ENCODE results near the gene FYCO1.

Gene FYCO1

DNA sequence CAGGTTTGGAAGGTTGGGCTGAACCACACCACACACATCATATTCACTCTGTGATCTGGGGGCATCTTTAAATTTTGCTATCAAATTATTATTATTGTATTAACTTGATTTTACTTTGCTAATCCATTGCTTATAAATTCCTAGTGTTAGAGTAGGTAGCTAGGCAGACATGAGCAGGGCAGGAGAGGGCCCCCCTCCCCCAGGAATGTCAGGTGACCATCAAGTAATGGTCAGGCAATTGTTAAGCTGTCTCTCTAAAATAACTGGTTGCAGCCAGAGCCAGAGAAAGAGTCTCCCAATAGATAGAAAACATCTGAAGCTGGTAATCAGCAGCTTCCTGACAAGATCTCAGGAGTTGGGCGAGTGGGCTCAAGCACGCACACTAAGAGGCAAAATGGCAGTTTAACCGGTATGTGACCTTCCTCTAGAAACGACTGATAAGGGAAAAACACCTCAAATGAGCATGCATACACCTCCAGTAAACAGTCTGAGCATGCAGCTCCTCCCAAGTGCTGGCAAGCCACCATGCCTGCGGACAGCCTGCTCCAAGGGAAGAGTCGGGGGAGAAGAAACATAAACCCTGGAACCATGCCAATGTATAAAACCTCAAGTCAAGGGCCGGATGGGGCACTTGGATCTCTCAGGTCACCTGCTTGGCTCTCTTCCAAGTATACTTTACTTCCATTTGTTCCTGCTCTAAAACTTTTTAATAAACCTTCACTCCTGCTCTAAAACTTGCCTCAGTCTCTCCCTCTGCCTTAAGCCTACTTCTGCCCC, 55.4 kb downstream of the FYCO1 start:
- Histone ChIP-seq H3K9me3 (ENCODE audit: control insufficient read depth, low read length) (no peaks in the 10 kb centered on the region), H3K79me1 (replicated peaks; ENCODE audit: low read length, poor library complexity, severe bottlenecking) (no peaks in the 10 kb centered on the region), H3K4ac (ENCODE audit: low read depth in 1 of 2, low read length in 2 of 2) (no peak overlapping the region), H3K4me1 (ENCODE audit: control insufficient read depth, insufficient read depth, low read depth, low read length) (no peaks in the 10 kb centered on the region), H3K4me3 (ENCODE audit: insufficient read depth in 1 of 2, low read depth in 1 of 2, low read length in 2 of 2) (no peak overlapping the region), H3K14ac (ENCODE audit: low read length in 2 of 2) (no peak overlapping the region), H3K4me2 (ENCODE audit: low read length, poor library complexity, severe bottlenecking) (no peak overlapping the region), H4K91ac (ENCODE audit: low read length) (no peak overlapping the region), H3K18ac (ENCODE audit: low read depth in 1 of 2, low read length in 2 of 2) (no peak overlapping the region), H4K8ac (ENCODE audit: low read length) (no peak overlapping the region), H3K36me3 (ENCODE audit: control insufficient read depth in 1 of 2, insufficient read depth in 2 of 2, low read depth in 1 of 2, low read length in 2 of 2) (peaks cover 30 to 36% of the 10 kb centered on the region in 2 experiments), H2BK120ac (ENCODE audit: low read depth, low read length) (no peak overlapping the region), H2BK15ac (ENCODE audit: low read depth, poor library complexity, severe bottlenecking) (no peak overlapping the region), H3K27ac (ENCODE audit: low read length, poor library complexity, severe bottlenecking) (no peak overlapping the region), H3K9ac (ENCODE audit: low read length) (no peak overlapping the region), H2AK5ac (ENCODE audit: low read length, severe bottlenecking) (no peak overlapping the region), H3K27me3 (ENCODE audit: control insufficient read depth in 1 of 2, insufficient read depth in 1 of 2, low read length in 2 of 2) (no peaks in the 10 kb centered on the region), H2AFZ (ENCODE audit: low read depth, low read length) (no peak overlapping the region), H3K23ac (ENCODE audit: low read length in 2 of 2) (no peak overlapping the region), H2BK12ac (ENCODE audit: low read length in 2 of 2) (no peak overlapping the region), H2BK5ac (ENCODE audit: low read depth, low read length, poor library complexity, severe bottlenecking) (no peak overlapping the region)
- 85% methylated on average over 7 of the region's 7 CpGs for WGBS
- DNase-seq: no peak

DNA sequence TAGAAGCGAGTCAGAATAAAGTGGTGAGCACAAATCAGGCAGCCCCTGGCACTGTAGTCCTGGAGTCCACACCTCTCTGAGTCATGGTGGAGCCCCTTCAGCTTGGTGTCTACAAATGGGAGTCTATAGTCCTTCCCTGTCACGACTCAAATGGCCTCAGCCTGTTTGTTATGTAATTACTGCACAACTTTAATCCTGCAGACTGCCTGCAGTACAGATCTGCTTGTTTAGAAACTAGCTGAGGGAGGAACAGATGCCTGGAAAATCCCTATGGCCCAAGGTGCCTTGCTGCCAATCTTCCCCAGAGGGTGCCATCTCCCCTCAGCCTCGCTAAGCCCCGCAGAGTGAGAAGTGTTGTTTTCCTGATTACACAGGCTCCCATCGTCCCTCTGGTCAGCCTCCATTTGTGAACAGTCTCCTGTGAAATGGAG, 56.3 kb downstream of the FYCO1 start:
- Histone ChIP-seq H2AK5ac (ENCODE audit: low read length, severe bottlenecking) (no peak overlapping the region), H2AFZ (ENCODE audit: low read depth, low read length) (no peak overlapping the region), H4K8ac (ENCODE audit: low read length) (no peak overlapping the region), H3K14ac (ENCODE audit: low read length in 2 of 2) (no peak overlapping the region), H3K36me3 (ENCODE audit: control insufficient read depth in 1 of 2, insufficient read depth in 2 of 2, low read depth in 1 of 2, low read length in 2 of 2) (peaks cover 30 to 39% of the 10 kb centered on the region in 2 experiments), H3K9me3 (ENCODE audit: control insufficient read depth, low read length) (no peaks in the 10 kb centered on the region), H3K18ac (ENCODE audit: low read depth in 1 of 2, low read length in 2 of 2) (no peak overlapping the region), H3K4ac (ENCODE audit: low read depth in 1 of 2, low read length in 2 of 2) (no peak overlapping the region), H3K27ac (ENCODE audit: low read length, poor library complexity, severe bottlenecking) (no peak overlapping the region), H3K27me3 (ENCODE audit: control insufficient read depth in 1 of 2, insufficient read depth in 1 of 2, low read length in 2 of 2) (no peaks in the 10 kb centered on the region), H2BK5ac (ENCODE audit: low read depth, low read length, poor library complexity, severe bottlenecking) (no peak overlapping the region), H2BK15ac (ENCODE audit: low read depth, poor library complexity, severe bottlenecking) (no peak overlapping the region), H3K79me1 (replicated peaks; ENCODE audit: low read length, poor library complexity, severe bottlenecking) (no peaks in the 10 kb centered on the region), H2BK120ac (ENCODE audit: low read depth, low read length) (no peak overlapping the region), H2BK12ac (ENCODE audit: low read length in 2 of 2) (no peak overlapping the region), H3K4me1 (ENCODE audit: control insufficient read depth, insufficient read depth, low read depth, low read length) (no peaks in the 10 kb centered on the region), H3K9ac (ENCODE audit: low read length) (peak overlapping the region; percentile 15), H3K23ac (ENCODE audit: low read length in 2 of 2) (no peak overlapping the region), H3K4me2 (ENCODE audit: low read length, poor library complexity, severe bottlenecking) (no peak overlapping the region), H3K4me3 (ENCODE audit: insufficient read depth in 1 of 2, low read depth in 1 of 2, low read length in 2 of 2) (no peak overlapping the region), H4K91ac (ENCODE audit: low read length) (no peak overlapping the region)
- WGBS: 80% methylated on average over 5 of the region's 5 CpGs
- peak; percentile 49 for DNase-seq

DNA sequence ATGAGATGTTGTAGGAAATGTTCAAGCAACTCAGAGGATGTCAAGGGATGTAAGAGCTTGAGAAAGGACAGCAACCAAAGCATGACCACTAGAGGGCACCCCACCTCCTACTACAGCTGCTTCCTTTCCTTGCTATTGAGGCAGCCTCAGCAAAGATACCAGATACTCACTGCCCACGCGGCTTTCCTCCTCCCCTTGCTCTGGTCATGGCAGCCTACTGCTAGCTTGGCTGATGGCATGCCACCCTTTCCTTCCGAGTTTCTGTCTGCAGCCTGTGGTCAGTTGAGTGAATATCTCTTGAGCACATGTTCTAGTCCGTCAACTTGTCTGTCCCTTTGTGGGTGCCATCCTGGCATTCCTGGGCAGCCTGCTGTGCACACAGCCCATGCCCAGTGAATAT, 56.8 kb downstream of the FYCO1 start:
- Histone ChIP-seq H3K4me2 (ENCODE audit: low read length, poor library complexity, severe bottlenecking) (no peak overlapping the region), H3K4me1 (ENCODE audit: control insufficient read depth, insufficient read depth, low read depth, low read length) (no peaks in the 10 kb centered on the region), H2BK12ac (ENCODE audit: low read length in 2 of 2) (no peak overlapping the region), H4K91ac (ENCODE audit: low read length) (no peak overlapping the region), H3K14ac (ENCODE audit: low read length in 2 of 2) (no peak overlapping the region), H3K9ac (ENCODE audit: low read length) (peak overlapping the region; percentile 15), H2BK15ac (ENCODE audit: low read depth, poor library complexity, severe bottlenecking) (no peak overlapping the region), H3K36me3 (ENCODE audit: control insufficient read depth in 1 of 2, insufficient read depth in 2 of 2, low read depth in 1 of 2, low read length in 2 of 2) (peaks cover 30 to 44% of the 10 kb centered on the region in 2 experiments), H3K23ac (ENCODE audit: low read length in 2 of 2) (no peak overlapping the region), H3K18ac (ENCODE audit: low read depth in 1 of 2, low read length in 2 of 2) (no peak overlapping the region), H4K8ac (ENCODE audit: low read length) (no peak overlapping the region), H2BK120ac (ENCODE audit: low read depth, low read length) (no peak overlapping the region), H3K4ac (ENCODE audit: low read depth in 1 of 2, low read length in 2 of 2) (no peak overlapping the region), H3K4me3 (ENCODE audit: insufficient read depth in 1 of 2, low read depth in 1 of 2, low read length in 2 of 2) (no peak overlapping the region), H2AFZ (ENCODE audit: low read depth, low read length) (no peak overlapping the region), H3K27ac (ENCODE audit: low read length, poor library complexity, severe bottlenecking) (no peak overlapping the region), H2BK5ac (ENCODE audit: low read depth, low read length, poor library complexity, severe bottlenecking) (no peak overlapping the region), H2AK5ac (ENCODE audit: low read length, severe bottlenecking) (no peak overlapping the region), H3K79me1 (replicated peaks; ENCODE audit: low read length, poor library complexity, severe bottlenecking) (no peaks in the 10 kb centered on the region), H3K9me3 (ENCODE audit: control insufficient read depth, low read length) (no peaks in the 10 kb centered on the region), H3K27me3 (ENCODE audit: control insufficient read depth in 1 of 2, insufficient read depth in 1 of 2, low read length in 2 of 2) (no peaks in the 10 kb centered on the region)
- WGBS: 36% methylated on average over 4 of the region's 4 CpGs
- DNase-seq: peak; percentile 86

DNA sequence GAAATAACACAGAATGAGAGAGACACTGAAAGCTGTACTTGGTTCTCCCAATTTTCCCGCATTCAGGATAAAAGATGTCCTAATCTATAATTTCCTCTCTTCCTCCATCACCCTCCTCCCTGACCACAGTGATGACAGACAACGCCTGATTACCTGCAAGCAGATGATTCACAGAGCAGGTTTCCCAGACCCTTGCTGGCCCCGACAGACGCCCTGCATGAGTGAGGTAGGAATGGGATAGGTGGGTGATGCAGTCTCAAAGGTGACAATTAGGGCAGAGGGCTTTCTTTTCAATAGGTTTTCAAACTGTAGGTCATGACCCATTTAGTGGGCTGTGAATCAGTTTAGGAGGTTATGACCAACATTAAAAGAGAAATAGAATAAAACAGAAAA, 57.6 kb downstream of the FYCO1 start:
- Histone ChIP-seq H3K79me1 (replicated peaks; ENCODE audit: low read length, poor library complexity, severe bottlenecking) (no peaks in the 10 kb centered on the region), H3K27me3 (ENCODE audit: control insufficient read depth in 1 of 2, insufficient read depth in 1 of 2, low read length in 2 of 2) (no peaks in the 10 kb centered on the region), H3K4me3 (ENCODE audit: insufficient read depth in 1 of 2, low read depth in 1 of 2, low read length in 2 of 2) (no peak overlapping the region), H3K9me3 (ENCODE audit: control insufficient read depth, low read length) (no peaks in the 10 kb centered on the region), H3K23ac (ENCODE audit: low read length in 2 of 2) (no peak overlapping the region), H2BK5ac (ENCODE audit: low read depth, low read length, poor library complexity, severe bottlenecking) (no peak overlapping the region), H2AK5ac (ENCODE audit: low read length, severe bottlenecking) (no peak overlapping the region), H3K14ac (ENCODE audit: low read length in 2 of 2) (no peak overlapping the region), H4K91ac (ENCODE audit: low read length) (no peak overlapping the region), H3K18ac (ENCODE audit: low read depth in 1 of 2, low read length in 2 of 2) (no peak overlapping the region), H3K36me3 (ENCODE audit: control insufficient read depth in 1 of 2, insufficient read depth in 2 of 2, low read depth in 1 of 2, low read length in 2 of 2) (peaks cover 30 to 52% of the 10 kb centered on the region in 2 experiments), H4K8ac (ENCODE audit: low read length) (no peak overlapping the region), H3K27ac (ENCODE audit: low read length, poor library complexity, severe bottlenecking) (no peak overlapping the region), H3K4me1 (ENCODE audit: control insufficient read depth, insufficient read depth, low read depth, low read length) (no peaks in the 10 kb centered on the region), H2AFZ (ENCODE audit: low read depth, low read length) (no peak overlapping the region), H3K9ac (ENCODE audit: low read length) (no peak overlapping the region), H2BK120ac (ENCODE audit: low read depth, low read length) (no peak overlapping the region), H3K4ac (ENCODE audit: low read depth in 1 of 2, low read length in 2 of 2) (no peak overlapping the region), H2BK12ac (ENCODE audit: low read length in 2 of 2) (no peak overlapping the region), H3K4me2 (ENCODE audit: low read length, poor library complexity, severe bottlenecking) (no peak overlapping the region), H2BK15ac (ENCODE audit: low read depth, poor library complexity, severe bottlenecking) (no peak overlapping the region)
- 100% methylated on average over 4 of the region's 4 CpGs for WGBS
- DNase-seq: no peak

Data from mesenchymal stem cell (in vitro differentiated cells and primary cell).